Gastroesophageal sphincter (tissue), 3 donors: ENCODE measurements around the gene MYCBPAP.

Experiments
- EP300 ChIP-seq: sonication (generic); formaldehyde crosslinking; IDR thresholded peaks from one replicate; pipeline ENCODE4 v1.6.1; 2017; ENCODE audit warnings: antibody characterized with exemption, mild to moderate bottlenecking
- POLR2A ChIP-seq, 2 donors: fragments of 450-650 bp; IDR thresholded peaks; one replicate each; pipeline ENCODE4 v1.6.1; 2017; ENCODE audit warnings: antibody characterized with exemption in 2 of 2, mild to moderate bottlenecking in 2 of 2, moderate library complexity in 1 of 2
- TF ChIP-seq, protein P1 (sequence below), 4 experiments: fragments of 200-600 bp in 2 of 4; fragments of 450-650 bp in 2 of 4; sonication (generic) in 1 of 4; IDR thresholded peaks; one replicate each; pipeline ENCODE4 v1.5.1; 2017 to 2019; ENCODE audit warnings: antibody characterized with exemption in 4 of 4, mild to moderate bottlenecking in 2 of 4, moderate library complexity in 2 of 4

DNA sequence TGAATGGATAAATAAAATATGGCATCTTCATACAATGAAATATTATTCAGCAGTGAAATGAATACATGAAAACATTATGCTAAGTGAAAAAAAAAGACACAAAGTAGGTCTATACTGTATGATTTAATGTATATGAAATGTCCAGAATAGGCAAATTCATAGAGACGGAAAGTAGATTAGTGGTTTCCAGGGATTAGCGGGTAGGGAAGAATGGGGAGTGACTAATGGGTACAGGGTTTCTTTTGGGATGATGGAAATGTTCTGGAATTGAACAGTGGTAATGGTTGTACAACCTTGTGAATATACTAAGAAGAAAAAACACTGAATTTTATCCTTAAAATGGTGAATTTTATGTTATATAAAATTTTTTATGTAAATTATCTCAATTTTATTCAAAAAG is 8.5 kb upstream of the MYCBPAP start:
- TF ChIP-seq, protein P1, sequence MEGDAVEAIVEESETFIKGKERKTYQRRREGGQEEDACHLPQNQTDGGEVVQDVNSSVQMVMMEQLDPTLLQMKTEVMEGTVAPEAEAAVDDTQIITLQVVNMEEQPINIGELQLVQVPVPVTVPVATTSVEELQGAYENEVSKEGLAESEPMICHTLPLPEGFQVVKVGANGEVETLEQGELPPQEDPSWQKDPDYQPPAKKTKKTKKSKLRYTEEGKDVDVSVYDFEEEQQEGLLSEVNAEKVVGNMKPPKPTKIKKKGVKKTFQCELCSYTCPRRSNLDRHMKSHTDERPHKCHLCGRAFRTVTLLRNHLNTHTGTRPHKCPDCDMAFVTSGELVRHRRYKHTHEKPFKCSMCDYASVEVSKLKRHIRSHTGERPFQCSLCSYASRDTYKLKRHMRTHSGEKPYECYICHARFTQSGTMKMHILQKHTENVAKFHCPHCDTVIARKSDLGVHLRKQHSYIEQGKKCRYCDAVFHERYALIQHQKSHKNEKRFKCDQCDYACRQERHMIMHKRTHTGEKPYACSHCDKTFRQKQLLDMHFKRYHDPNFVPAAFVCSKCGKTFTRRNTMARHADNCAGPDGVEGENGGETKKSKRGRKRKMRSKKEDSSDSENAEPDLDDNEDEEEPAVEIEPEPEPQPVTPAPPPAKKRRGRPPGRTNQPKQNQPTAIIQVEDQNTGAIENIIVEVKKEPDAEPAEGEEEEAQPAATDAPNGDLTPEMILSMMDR (IDR thresholded peaks at IDR 0.05): no peak
- TF ChIP-seq EP300 (no peak), POLR2A (IDR thresholded peaks at IDR 0.05) (no peak)
